GM12873 (cell line): ENCODE data around the gene LIMK2.

ENCODE experiments used
- TF ChIP-seq, protein P1 (sequence below): IDR thresholded peaks from 2 replicates; pipeline ENCODE4 v1.5.1; 2012; ENCODE audit warnings: low read depth, mild to moderate bottlenecking, moderate library complexity, low read length, control low read depth; ENCODE audit not compliant: insufficient read depth; ENCODE audit errors: missing control alignments

Gene LIMK2

DNA sequence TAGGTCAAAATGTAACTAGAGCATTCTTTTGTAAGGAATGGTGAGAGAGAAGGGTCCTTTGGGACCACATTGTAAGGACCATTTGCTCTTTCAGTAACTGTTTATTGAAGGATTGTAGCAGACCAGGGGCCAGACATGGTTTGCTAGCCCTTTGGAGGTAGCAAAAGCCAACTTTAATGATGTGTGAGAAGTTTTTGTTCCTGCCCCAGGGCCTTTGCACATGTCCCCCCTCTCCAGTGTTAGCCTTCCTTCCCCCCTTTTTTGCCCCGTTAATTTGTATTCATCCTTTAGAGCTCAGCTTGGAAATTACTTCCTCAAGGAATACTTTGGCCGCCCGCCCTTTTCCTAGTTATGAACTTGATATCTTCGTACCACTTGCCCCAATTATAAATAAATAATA is 9.0 kb downstream of the LIMK2 start:
- TF ChIP-seq, protein P1, sequence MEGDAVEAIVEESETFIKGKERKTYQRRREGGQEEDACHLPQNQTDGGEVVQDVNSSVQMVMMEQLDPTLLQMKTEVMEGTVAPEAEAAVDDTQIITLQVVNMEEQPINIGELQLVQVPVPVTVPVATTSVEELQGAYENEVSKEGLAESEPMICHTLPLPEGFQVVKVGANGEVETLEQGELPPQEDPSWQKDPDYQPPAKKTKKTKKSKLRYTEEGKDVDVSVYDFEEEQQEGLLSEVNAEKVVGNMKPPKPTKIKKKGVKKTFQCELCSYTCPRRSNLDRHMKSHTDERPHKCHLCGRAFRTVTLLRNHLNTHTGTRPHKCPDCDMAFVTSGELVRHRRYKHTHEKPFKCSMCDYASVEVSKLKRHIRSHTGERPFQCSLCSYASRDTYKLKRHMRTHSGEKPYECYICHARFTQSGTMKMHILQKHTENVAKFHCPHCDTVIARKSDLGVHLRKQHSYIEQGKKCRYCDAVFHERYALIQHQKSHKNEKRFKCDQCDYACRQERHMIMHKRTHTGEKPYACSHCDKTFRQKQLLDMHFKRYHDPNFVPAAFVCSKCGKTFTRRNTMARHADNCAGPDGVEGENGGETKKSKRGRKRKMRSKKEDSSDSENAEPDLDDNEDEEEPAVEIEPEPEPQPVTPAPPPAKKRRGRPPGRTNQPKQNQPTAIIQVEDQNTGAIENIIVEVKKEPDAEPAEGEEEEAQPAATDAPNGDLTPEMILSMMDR, result no peak

DNA sequence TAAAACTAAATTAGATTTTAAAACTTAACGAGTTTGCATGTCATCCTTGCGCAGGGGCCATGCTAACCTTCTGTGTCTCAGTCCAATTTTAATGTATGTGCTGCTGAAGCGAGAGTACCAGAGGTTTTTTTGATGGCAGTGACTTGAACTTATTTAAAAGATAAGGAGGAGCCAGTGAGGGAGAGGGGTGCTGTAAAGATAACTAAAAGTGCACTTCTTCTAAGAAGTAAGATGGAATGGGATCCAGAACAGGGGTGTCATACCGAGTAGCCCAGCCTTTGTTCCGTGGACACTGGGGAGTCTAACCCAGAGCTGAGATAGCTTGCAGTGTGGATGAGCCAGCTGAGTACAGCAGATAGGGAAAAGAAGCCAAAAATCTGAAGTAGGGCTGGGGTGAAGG is 10.6 kb downstream of the LIMK2 start:
- TF ChIP-seq, protein P1, result no peak

DNA sequence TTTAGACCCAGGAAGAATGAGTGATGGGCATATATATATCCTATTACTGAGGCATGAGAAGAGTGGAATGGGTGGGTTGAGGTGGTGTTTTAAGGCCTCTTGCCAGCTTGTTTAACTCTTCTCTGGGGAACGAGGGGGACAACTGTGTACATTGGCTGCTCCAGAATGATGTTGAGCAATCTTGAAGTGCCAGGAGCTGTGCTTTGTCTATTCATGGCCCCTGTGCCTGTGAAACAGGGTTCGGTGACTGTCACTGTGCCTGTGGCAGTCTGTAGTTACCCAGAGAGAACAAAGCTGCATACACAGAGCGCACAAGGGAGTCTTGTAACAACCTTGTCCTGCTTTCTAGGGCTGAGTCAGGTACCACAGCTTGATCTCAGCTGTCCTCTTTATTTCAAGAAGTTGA is 11.7 kb downstream of the LIMK2 start:
- TF ChIP-seq, protein P1, result no peak

DNA sequence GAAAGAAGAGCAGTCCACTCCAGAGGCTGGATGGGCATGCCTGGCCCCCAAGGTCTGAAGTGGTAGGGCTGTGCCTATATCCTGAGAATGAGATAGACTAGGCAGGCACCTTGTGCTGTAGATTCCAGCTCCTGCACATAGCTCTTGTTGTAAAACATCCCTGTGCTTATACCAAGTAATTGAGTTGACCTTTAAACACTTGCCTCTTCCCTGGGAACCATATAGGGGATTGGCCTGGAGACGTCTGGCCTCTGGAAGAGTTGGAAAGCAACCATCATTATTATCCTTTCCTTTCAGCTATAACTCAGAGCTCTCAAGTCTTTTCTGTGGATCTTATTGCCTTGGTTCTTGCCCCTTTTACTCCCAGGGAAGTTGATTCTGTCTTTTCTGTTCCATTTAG is 15.1 kb downstream of the LIMK2 start:
- TF ChIP-seq, protein P1, result no peak

DNA sequence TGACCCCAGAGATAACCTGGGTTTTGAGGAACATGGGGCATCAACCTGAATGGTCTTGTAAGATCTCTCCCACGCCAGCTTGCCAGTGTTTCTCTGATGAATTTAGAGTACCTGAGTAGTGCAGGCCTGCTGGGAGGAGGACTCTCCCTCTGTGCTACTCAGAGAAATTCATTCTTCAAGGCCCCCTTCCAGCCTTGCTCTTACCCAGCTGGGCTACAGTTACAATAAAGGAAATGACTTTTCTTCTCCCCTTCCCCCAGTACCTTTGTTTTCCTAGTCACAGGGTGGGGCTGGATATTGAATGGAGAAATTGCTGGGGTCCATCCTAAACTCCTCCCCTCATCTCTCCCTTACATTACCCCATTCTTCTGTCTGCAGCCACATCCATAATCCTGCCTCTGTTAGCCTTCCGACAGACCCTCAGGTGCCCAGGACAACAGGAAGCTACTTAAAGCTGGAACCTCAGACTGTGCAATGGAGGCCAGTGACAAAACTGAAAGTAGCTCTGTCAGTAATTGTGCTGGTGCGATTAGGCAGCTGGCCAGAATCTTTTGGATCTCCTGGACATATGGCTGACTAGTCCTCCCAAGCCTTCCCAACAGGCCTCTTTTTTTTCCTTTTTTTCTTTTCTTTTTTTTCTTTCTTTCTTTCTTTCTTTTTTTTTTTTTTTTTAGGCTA is 17.4 kb downstream of the LIMK2 start:
- TF ChIP-seq, protein P1, result no peak

DNA sequence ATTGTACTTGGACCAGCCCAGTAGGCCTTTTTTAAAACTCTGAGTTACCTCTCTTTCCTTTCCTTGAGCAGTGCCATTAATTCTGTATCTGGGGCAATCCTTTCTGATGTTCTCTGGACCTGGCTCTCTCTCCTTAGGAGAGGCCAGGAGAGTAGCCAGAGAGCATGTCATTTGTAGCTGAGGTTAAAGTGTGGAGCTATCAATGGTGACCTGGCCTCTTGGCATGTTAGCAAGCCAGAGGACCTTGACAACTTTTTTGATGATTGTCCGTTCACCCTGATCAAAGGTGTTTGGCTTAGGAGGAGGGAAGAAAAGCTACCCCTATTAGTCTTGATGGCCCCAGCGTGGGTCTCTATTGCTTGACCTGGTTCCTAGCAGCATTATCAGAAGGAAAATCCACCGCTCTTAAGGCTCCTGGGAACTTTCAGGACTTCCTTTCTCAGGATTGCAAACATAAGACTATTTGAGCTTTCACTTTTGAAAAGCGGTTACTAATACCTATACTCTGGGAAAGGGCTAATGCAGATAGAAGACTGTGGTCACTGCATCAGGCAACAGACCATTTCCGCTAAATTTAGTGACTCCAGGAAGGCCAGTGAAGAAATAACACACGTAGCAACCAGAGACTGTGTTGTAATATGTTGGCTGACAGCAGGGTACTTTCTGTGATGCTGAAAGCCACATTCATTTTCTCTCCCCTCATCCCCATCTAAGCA is 18.2 kb downstream of the LIMK2 start:
- TF ChIP-seq, protein P1, result no peak

DNA sequence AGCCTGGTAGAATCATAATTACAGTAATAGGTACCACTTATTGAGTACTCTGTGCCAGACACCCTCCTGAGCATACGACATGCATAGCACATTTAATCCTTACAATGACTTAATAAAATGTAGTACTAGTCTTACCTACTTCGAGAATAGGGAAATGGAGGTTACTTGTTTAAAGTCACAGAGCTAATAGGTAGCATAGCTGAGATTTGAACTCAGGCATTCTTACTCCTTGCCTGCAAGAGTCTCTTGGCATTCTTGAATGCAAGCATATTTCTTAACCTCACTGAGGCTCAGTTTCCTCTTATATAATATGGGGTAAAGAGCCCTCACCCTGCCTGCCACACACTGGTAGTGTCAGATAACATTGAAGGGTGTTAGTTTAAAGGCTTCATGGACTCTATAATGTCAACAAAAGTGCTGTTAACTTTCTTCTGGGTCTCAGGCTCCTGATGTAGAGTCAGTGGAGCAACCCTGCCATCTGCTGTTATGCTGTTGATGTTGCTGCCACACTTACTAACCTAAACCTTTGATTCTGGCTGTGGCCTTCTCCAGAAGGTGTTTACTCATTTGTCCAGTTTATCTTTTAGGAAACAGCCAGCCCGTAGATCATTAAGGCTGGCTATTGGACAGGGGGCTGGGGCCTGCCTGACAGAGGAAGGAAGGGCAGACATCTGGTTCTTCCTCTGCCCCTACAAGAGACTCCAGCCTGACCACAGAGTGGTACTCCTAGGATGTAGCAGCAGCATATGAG is 18.9 kb downstream of the LIMK2 start:
- TF ChIP-seq, protein P1, result peak; percentile 82
